Left hindlimb (tissue), 1 donor: ENCODE results near the gene TBC1D22A.
"Not testable (repeated sequence)": the region's sequence is repeated elsewhere in the genome, so short reads cannot be mapped to it uniquely, and the experiment has no call there.

ENCODE experiments used
- DNase-seq: peaks from one replicate; pipeline ENCODE4 v3.0.0-alpha.2; 2018

The TBC1D22A gene

DNA sequence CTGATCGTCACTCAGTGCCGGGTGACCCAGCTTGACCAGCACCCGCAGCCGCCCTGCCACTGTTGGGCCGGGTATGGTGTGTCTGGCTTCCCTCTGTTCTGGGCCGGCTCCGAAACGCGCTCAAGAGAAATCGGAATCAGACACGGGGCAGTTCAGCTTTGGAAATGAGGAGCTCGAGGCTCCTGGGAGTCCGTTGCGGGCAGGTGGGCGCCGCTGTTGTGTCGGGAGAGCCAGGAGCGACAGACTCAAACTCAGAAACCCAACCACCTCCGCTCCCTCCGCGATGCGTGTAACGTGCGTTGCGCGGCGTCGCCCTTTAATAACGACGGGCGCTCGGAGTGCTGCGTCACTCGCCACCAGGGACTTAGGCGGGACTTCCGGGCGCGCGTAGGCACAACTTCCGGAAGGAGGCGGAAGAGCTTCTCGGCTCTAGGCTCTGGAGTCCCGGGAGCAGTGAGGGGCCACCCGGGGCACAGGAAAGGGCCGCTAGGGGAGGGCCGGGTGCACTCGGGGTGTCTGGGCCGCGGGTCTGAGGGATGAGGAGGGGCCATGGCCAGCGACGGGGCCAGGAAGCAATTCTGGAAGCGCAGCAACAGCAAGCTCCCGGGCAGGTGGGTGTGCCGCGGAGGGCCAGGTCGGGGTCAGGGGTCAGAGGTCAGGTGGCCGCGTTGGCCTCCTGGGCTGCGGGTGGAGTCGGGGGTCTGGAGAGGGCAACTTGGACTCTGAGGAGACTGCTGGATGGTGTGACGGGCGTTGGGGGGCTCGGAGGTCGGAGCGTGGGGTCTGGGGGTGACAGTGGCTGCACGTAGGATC is at the start of gene TBC1D22A:
TBC1D22A (plus strand) TSS at position 413 of the 813 bp plus-strand sequence; CDS start at position 550, 137 bp downstream.
- peak; percentile 95 for DNase-seq

DNA sequence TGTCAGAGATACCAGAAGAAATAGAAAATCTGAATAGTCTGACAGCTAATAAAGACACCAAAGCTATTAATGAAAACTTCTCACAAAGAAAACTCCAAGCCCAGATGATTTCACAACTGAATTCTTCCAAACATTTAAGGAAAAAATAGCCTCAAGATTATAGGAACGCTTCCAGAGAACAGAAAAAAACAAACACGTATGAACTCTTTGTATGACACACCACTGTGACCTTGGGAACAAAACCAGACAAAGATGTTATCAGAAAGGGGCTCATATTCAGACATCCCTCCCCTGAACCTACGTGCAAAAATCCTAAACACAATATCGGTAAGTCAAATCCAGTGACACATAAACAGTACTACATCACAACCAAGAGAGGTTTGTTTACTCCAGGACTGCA is 47.9 kb upstream of the TBC1D22A start:
- DNase-seq, result no peak

DNA sequence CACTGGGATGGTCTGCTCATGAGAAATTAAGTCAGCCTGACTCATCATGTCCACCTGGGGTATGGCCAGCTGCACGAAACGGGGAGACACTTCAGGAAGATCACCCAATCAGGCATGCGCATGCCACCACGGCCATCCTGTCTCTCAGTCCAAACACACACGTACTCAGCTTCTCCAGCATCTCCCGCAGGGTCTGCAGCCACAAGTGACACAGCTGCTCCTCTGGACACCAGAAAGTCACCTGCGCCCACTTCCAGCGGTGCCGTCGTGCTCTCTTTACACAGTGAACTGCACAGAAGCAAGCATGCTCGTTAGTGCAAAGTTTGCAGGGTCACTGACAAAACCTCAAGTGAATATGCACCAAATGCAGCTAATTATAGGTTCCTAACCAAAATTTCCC is 42.5 kb upstream of the TBC1D22A start:
- DNase-seq, result no peak

DNA sequence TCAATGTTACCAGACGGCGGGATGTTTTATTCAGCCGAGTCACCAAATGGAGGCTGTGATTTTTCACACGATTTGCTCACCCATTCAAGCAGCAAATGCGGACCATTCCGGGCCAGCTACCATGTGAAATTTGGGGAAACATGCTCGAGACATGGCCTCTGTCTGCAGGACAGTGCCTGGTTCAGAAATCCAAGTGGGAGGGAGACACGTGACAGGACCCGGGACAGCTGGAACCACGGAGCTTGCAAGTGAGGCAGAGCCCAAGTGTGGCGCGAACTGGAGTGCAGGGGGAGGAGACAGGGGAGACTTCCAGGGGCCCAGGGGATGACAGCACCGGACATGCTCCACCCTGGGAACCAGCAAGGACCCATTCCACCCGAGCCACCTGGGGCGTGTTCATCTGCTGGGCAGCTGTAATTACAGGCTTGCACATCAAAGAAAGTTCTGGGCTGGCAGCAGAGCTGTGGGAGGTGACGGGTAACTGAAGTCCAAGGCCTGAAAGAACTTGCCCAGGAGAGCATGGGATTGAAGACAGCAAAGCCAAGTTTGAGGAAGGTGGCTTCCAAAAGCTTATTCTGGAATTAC is 40.9 kb upstream of the TBC1D22A start:
- DNase-seq, result peak; percentile 67

DNA sequence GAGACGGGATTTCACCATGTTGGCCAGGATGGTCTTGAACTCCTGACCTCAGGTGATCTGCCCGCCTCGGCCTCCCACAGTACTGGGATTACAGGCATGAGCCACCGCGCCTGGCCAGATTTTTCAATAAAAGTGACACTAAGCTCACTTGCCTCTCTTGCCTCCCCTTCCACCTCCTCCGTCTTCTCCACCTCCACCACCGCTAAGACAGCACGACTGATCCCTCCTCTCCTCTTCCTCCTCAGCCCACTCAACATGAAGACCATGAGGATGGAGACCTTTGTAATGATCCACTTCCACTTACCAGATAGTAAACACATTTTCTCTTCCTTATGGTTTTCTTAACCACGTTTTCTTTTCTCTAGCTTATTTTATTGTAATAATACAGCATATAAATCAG is 38.6 kb upstream of the TBC1D22A start:
- no peak for DNase-seq

DNA sequence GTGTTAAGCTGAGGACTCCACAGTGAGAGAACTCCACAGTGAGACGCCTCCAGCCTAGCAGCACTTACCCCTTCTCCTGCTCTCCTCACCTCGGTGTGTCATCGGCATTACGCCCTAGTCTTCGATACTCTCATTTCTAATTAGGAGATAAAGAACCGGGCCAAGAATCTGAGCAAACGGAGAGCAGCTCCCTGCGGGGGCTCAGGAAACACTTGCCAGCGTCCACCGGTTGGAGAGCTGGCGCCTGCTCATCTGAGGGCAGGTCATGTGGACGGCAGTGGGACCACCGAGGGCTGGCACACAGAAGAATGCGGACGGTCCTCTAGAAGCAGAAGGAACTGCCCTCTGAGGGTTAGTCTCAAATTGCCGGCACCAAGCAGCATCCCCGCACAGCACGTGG is 37.4 kb upstream of the TBC1D22A start:
- DNase-seq, result no peak

DNA sequence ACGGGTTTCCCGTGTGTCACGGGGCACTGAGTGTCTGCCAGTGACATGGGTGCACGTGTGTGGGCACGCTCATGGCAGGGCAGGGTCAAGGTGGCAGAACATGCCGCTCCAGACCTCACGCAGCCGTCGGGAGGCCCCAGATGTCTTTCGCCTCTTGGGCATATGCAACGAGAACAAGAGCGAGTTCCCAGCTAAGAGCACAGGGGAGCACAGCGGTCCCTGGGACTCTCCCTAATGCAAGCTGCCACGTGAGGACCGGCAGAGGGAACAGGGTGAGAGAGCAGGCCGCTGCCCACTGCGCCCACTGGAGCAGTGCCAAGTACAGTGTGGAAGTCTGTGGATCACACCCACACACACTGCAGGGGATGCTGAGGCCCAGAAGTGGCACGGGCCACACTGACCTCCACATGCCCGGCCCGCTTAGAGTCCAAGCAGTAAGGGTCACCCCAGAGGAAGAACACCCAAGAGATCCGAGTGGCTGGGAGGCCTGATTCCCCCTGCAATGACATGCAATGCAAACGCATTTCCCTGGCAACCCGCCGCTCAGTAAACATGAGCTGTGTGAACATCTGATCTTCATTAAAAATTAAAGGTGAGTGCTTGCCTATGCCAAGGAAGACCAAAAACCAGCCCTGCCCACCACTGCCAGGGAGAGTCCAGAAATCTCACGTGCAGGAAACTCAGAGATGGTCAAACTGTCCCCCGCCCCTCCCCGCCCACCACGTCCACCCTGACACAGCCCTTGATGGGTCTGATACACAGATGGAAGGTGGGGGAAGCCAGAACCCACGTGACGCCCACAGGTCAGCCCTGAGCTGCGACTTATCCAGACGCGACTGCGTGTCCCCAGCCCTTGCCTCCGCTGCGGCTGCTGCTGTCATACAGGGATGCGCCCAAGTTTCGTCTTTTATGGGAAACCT is 36.1 kb upstream of the TBC1D22A start:
- no peak for DNase-seq

- no peak for DNase-seq
Measured at GRCh38 chr22:46726986-46727317, 35.5 kb upstream of the TBC1D22A start.

DNA sequence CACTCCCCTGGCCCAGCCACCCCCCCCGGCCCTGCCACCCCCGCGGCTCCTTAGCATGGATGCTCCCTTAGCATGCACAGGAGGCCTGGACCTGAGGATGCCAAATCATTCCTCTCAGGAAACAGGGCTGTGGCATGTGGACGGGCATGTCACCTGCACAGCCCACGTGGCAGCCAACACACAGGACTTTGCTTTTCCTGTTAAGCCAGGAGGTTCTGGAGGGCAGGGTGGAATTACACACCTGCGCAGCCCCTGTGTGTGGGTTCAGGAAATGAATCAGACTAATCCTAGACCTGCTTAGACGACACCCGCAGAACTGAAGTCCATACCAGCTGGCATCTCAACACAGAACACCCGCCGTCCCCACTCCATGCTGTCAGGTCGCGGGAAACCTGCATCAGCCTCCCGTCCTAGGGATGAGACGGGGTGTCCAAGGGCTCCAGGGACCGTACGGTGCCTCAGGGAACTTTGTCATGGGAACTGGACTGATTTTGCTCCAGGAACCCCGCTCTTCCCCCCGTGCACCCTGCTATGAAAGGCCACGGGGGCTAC is 34.6 kb upstream of the TBC1D22A start:
- DNase-seq, result no peak

GRCh38 chr22:46728470-46728869 is 34.0 kb upstream of the TBC1D22A start:
- DNase-seq, result no peak

DNA sequence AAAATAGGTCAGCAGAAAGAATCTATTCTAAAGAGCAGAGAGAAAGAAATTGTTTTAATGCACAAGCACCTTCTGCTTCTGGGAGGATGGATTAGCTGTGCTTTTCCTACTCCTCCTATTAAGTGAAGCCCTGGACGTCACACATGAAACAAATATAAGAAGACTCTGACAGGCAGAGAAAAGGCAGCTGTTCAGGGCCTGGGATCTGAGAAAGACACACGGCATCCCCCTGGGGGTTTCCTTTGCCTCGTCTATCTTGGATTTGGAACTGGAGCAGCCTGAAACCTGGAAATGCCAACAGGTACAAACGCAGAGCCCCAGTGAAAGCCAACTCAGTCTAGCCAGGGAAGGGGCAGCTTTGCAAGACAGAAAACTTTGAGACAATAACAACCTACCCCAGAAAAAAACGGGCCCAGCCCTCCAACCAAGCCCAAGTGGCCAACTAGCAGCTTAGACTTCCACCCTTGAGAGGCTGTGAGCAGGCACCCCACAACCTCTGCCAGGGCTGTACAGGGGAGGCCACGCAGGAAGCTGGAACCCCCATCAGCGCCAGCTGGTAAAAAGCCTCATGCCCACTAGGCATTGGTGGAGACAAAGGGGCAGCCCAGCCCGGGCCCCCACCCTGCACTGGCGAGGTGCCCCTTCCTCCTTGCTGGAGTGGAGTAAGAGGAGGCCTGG is 31.7 kb upstream of the TBC1D22A start:
- DNase-seq, result no peak

GRCh38 chr22:46731246-46732040 is 31.0 kb upstream of the TBC1D22A start:
- no peak for DNase-seq

DNA sequence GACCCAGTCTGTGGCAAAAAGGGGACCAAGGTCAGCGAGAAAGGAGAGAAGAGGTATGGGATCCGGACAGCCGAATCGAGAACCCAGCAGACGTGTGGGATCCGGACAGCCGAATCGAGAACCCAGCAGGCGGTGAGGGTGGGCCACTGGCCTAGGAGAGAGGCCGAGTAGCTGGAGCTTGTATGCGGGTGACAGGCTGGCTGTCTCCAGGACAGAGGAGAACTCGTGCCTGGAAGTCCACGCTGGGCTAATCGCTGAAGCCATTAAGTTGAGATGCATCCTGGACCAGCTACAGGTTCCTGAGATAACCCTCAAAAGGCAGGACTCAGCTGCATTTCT is 30.4 kb upstream of the TBC1D22A start:
- no peak for DNase-seq

DNA sequence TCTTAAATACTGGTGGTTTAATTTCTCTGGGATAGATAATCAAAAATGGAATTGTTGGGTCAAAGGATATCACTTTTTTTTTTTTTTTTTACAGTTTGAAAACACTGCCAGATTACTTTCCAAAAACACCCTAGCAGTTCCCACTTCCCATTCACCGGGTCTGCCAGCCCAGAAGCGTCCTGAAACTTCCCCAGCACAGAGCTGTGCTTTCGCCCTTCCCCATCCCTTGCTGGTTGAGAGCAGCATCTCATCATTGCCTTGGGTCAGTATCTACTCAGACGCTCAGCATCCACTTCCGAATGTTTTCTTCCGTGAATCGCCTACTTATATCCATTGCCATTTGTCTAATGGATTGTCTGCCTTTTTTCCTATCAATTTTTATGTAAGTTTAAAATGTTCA is 29.9 kb upstream of the TBC1D22A start:
- DNase-seq, result no peak

GRCh38 chr22:46734213-46734722 is 28.2 kb upstream of the TBC1D22A start:
- DNase-seq, result not testable (repeated sequence)

DNA sequence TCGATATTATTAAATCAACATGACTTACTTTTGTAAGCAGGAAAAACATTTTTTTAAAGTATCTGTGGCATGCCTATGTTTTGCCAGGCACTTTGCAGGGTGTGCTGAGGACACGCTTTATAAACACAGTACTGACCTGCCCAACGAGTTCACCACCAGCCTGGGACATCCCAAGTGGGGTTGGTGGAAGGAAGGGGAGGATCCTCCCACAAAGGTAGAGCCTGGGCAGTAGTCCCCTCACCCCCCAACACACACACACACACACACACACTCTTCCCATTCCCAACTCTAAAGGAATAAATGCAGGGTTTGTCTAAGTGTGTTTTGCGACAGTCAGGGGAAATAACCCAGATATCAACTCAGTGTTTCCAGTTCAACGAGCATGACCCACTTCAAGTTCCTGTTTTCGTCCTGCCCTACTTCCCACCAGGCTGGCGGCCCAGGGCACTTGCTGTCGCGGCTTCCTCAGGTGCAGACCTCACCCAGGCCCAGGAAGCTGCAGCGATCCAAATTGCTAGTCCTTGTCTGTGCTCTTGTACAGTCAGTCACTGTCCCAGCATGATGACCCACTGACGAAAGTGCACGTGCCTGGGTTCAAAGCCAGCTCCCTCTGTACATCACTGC is 27.5 kb upstream of the TBC1D22A start:
- no peak for DNase-seq

GRCh38 chr22:46735747-46736608 is 26.5 kb upstream of the TBC1D22A start:
- no peak for DNase-seq

- no peak for DNase-seq
Measured at GRCh38 chr22:46736705-46737104, 25.7 kb upstream of the TBC1D22A start.

GRCh38 chr22:46737105-46737975 is 25.1 kb upstream of the TBC1D22A start:
- DNase-seq, result peak; percentile 74
